ENCODE measurements around the gene DPRX.

The DPRX gene

DNA sequence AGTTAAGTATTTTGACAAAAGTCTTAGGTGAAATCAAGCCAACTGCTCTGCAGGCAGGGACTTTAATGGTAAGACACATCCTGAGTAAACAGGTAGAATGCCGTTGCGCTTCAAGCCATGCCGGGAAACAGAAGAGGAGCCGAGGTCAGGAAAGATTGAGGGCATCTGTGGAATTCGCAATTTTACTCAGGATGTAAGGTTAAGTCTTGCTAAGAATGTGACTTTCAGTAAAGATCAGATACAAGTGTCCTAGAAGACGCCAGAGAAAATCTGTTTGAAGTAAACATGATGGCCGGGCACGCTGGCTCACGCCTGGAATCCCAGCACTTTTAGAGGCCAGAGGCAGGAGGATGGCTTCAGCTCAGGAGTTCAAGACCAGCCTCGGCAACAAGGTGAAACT, 33.4 kb upstream of the DPRX start:
- no peak for TF ChIP-seq CTCF (IDR thresholded peaks at IDR 0.05; ENCODE audit: insufficient read depth, low read depth, low read length, missing control alignments)
- DNase-seq (ENCODE audit: low read depth), result no peak
- H3K4me3 ChIP-seq (ENCODE audit: low read depth, low read length), result no peak overlapping the region

GRCh38 chr19:53600217-53600616, 31.6 kb upstream of the DPRX start:
- no peak for DNase-seq (ENCODE audit: low read depth)
- H3K4me3 ChIP-seq (ENCODE audit: low read depth, low read length), result no peak overlapping the region
- TF ChIP-seq CTCF (IDR thresholded peaks at IDR 0.05; ENCODE audit: insufficient read depth, low read depth, low read length, missing control alignments), result no peak

DNA sequence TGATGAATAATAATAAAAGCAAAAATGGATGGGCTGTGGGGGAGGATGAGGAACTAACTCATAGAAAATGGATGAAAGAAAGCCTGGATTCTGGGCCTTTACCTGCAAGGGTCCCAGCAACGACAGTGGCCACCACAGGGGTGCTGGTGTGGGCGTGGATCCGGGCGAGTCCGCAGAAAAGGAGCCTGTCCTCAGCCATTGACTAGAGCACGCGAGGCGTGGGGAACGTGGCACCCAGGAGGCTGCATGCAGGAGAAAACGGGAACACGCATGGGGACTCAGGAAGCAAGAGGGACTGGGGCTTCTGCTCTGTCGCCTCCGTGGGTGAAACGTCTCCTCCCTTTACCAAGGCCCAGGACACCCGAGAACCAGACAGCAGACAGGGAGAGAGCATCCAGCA, 25.8 kb upstream of the DPRX start:
- no peak overlapping the region for H3K4me3 ChIP-seq (ENCODE audit: low read depth, low read length)
- TF ChIP-seq CTCF (IDR thresholded peaks at IDR 0.05; ENCODE audit: insufficient read depth, low read depth, low read length, missing control alignments), result no peak
- no peak for DNase-seq (ENCODE audit: low read depth)

DNA sequence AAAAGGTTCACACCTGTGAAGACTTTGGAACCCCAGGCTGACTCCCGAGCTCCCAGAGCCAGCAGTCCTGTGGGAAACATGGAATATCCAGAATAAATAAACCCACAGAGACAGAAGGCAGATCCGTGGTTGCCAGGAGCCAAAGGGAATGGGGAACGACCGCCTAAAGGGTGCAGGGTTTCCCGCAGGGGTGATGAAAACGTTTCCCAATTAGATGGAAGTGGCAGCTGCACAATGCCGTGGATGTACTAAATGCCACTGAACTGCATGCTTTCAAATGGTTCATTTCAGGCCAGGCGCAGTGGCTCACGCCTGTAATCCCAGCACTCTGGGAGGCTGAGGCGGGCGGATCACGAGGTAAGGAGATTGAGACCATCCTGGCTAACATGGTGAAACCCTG, 23.4 kb upstream of the DPRX start:
- DNase-seq (ENCODE audit: low read depth), result no peak
- no peak overlapping the region for H3K4me3 ChIP-seq (ENCODE audit: low read depth, low read length)
- no peak for TF ChIP-seq CTCF (IDR thresholded peaks at IDR 0.05; ENCODE audit: insufficient read depth, low read depth, low read length, missing control alignments)

GRCh38 chr19:53612762-53613526, 18.9 kb upstream of the DPRX start:
- no peak for DNase-seq (ENCODE audit: low read depth)
- no peak for TF ChIP-seq CTCF (IDR thresholded peaks at IDR 0.05; ENCODE audit: insufficient read depth, low read depth, low read length, missing control alignments)
- H3K4me3 ChIP-seq (ENCODE audit: low read depth, low read length), result no peak overlapping the region

GRCh38 chr19:53621885-53622740, 9.7 kb upstream of the DPRX start:
- no peak overlapping the region for H3K4me3 ChIP-seq (ENCODE audit: low read depth, low read length)
- no peak for DNase-seq (ENCODE audit: low read depth)
- TF ChIP-seq CTCF (IDR thresholded peaks at IDR 0.05; ENCODE audit: insufficient read depth, low read depth, low read length, missing control alignments), result no peak
